ENCODE data around the gene MAGEA6. TPM values are rescaled to one million over a fixed set of nuclear protein-coding genes. Genes with fewer than 3 reads are reported as not detected.

Gene MAGEA6
- total and polyA plus RNA-seq, 9 donors, result not detected

GRCh38 chrX:152733261-152733975, 36.1 kb downstream of the MAGEA6 start, which contains the start of the genes CSAG1 and MAGEA12:
Gene CSAG1, minus strand, starts transcription at chrX:152733721. Its CDS starts 1,261 bp downstream, at chrX:152732460.
Gene MAGEA12, plus strand, starts transcription at chrX:152733757. Its CDS starts 2,405 bp downstream, at chrX:152736162.
- Histone ChIP-seq H3K27me3 (no peaks in the 10 kb centered on the region), H3K4me1 (ENCODE audit: insufficient read depth) (no peaks in the 10 kb centered on the region), H3K9me3 (no peaks in the 10 kb centered on the region), H3K27ac (no peak within 1 kb of the TSS), H3K36me3 (no peaks in the 10 kb centered on the region), H3K4me3 (no peak within 1 kb of the TSS)
- intact Hi-C loops (cut with DNase I), result no loop called here
- 83 to 90% (median 88%) methylated on average over 16 to 20 of the region's 21 CpGs for WGBS, 3 donors
- peak in 2 of 5 donors; percentile 8 to 19 for DNase-seq
- no peak for TF ChIP-seq EP300 (IDR thresholded peaks at IDR 0.05)
- TF ChIP-seq CTCF (IDR thresholded peaks at IDR 0.05), result no peak
- TF ChIP-seq POLR2A (IDR thresholded peaks at IDR 0.05), result no peak

- 54 to 86% (median 77%) methylated on average over 7 of the region's 7 CpGs for WGBS, 3 donors
- DNase-seq, result peak in 1 of 5 donors; percentile 3
- H3K36me3 ChIP-seq, result no peaks in the 10 kb centered on the region
- no peaks in the 10 kb centered on the region for H3K9me3 ChIP-seq
- H3K27ac ChIP-seq, result no peak overlapping the region
- intact Hi-C loops (cut with DNase I), result no loop called here
- no peaks in the 10 kb centered on the region for H3K27me3 ChIP-seq
- H3K4me3 ChIP-seq, result no peak overlapping the region
- H3K4me1 ChIP-seq (ENCODE audit: insufficient read depth), result no peaks in the 10 kb centered on the region
- TF ChIP-seq POLR2A (IDR thresholded peaks at IDR 0.05) (no peak), CTCF (IDR thresholded peaks at IDR 0.05) (no peak), EP300 (IDR thresholded peaks at IDR 0.05) (no peak)
These were observed 44.1 kb downstream of the MAGEA6 start for GRCh38 chrX:152725409-152725808.

Other genes starting within 250 kb of the MAGEA6 start
- gene GABRQ, start 131.8 kb downstream of the MAGEA6 start, total RNA-seq, result under 1 TPM in 4 of 7 donors, not detected in 3; 0.05 to 0.23 (median 0.13) TPM
- under 1 TPM in 1 of 2 donors, not detected in 1; 0.03 TPM for gene GABRQ, start 131.8 kb downstream of the MAGEA6 start, polyA plus RNA-seq
- gene MAGEA3, start 70.9 kb downstream of the MAGEA6 start, total RNA-seq, result under 1 TPM in 1 of 7 donors, not detected in 6; 0.15 TPM
- not detected for gene MAGEA3, start 70.9 kb downstream of the MAGEA6 start, polyA plus RNA-seq
- gene CSAG2, start 60.4 kb downstream of the MAGEA6 start, total RNA-seq, result not detected
- not detected for gene CSAG2, start 60.4 kb downstream of the MAGEA6 start, polyA plus RNA-seq
- under 1 TPM in 1 of 7 donors, not detected in 6; 0.13 TPM for gene MAGEA2B, start 55.1 kb downstream of the MAGEA6 start, total RNA-seq
- not detected for gene MAGEA2B, start 55.1 kb downstream of the MAGEA6 start, polyA plus RNA-seq
- not detected for gene CSAG1, start 36.0 kb downstream of the MAGEA6 start, total RNA-seq
- gene CSAG1, start 36.0 kb downstream of the MAGEA6 start, polyA plus RNA-seq, result not detected
- gene MAGEA12, start 35.9 kb downstream of the MAGEA6 start, total RNA-seq, result not detected
- not detected for gene MAGEA12, start 35.9 kb downstream of the MAGEA6 start, polyA plus RNA-seq
- under 1 TPM in 1 of 7 donors, not detected in 6; 0.17 TPM for gene MAGEA2, start 15.8 kb downstream of the MAGEA6 start, total RNA-seq
- not detected for gene MAGEA2, start 15.8 kb downstream of the MAGEA6 start, polyA plus RNA-seq
- gene CSAG3, start 10.5 kb downstream of the MAGEA6 start, total RNA-seq, result not detected
- gene CSAG3, start 10.5 kb downstream of the MAGEA6 start, polyA plus RNA-seq, result not detected
- gene CETN2, start 61.1 kb upstream of the MAGEA6 start, total RNA-seq, result 10 to 100 TPM; 18.5 to 94.3 (median 48.1) TPM
- 100 to 1,000 TPM in 1 of 2 donors, 10 to 100 TPM in 1; 42.9 to 119 TPM for gene CETN2, start 61.1 kb upstream of the MAGEA6 start, polyA plus RNA-seq
- gene NSDHL, start 61.4 kb upstream of the MAGEA6 start, total RNA-seq, result 10 to 100 TPM in 6 of 7 donors, 1 to 10 TPM in 1; 5.0 to 33.8 (median 12.3) TPM
- 10 to 100 TPM; 11.9 to 48.6 TPM for gene NSDHL, start 61.4 kb upstream of the MAGEA6 start, polyA plus RNA-seq
- 10 to 100 TPM in 3 of 7 donors, 1 to 10 TPM in 4; 3.5 to 26.9 (median 10.0) TPM for gene ZNF185, start 128.4 kb upstream of the MAGEA6 start, total RNA-seq
- 10 to 100 TPM in 1 of 2 donors, 1 to 10 TPM in 1; 4.7 to 28.7 TPM for gene ZNF185, start 128.4 kb upstream of the MAGEA6 start, polyA plus RNA-seq
- gene PNMA5, start 224.4 kb upstream of the MAGEA6 start, total RNA-seq, result not detected
- gene PNMA5, start 224.4 kb upstream of the MAGEA6 start, polyA plus RNA-seq, result under 1 TPM in 1 of 2 donors, not detected in 1; 0.02 TPM

All from ovary (tissue), 9 donors.